ENCODE results near the gene DGKB. TPM values are rescaled to one million over a fixed set of nuclear protein-coding genes. Genes with fewer than 3 reads are reported as not detected.

DGKB gene
- polyA plus RNA-seq, 1 experiment, result 0.04 TPM

- H3K9me3 ChIP-seq (ENCODE audit: control insufficient read depth, insufficient read depth, low read length), result no peaks in the 10 kb centered on the region
- H3K27ac ChIP-seq (ENCODE audit: low read depth, low read length), result no peak overlapping the region
- CTCF ChIA-PET, result no interaction called here
- DNase-seq (ENCODE audit: low read depth, low spot score), result no peak
- POLR2A ChIA-PET, result no interaction called here
- TF ChIP-seq, protein P1, sequence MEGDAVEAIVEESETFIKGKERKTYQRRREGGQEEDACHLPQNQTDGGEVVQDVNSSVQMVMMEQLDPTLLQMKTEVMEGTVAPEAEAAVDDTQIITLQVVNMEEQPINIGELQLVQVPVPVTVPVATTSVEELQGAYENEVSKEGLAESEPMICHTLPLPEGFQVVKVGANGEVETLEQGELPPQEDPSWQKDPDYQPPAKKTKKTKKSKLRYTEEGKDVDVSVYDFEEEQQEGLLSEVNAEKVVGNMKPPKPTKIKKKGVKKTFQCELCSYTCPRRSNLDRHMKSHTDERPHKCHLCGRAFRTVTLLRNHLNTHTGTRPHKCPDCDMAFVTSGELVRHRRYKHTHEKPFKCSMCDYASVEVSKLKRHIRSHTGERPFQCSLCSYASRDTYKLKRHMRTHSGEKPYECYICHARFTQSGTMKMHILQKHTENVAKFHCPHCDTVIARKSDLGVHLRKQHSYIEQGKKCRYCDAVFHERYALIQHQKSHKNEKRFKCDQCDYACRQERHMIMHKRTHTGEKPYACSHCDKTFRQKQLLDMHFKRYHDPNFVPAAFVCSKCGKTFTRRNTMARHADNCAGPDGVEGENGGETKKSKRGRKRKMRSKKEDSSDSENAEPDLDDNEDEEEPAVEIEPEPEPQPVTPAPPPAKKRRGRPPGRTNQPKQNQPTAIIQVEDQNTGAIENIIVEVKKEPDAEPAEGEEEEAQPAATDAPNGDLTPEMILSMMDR (IDR thresholded peaks at IDR 0.05; ENCODE audit: low read depth, low read length), result no peak
- H3K4me3 ChIP-seq (ENCODE audit: low read depth, low read length), result no peak overlapping the region
- no peaks in the 10 kb centered on the region for H3K27me3 ChIP-seq (ENCODE audit: control insufficient read depth, insufficient read depth, low read length)
These were observed 776.6 kb downstream of the DGKB start for GRCh38 chr7:14125998-14126397.

- no peaks in the 10 kb centered on the region for H3K9me3 ChIP-seq (ENCODE audit: control insufficient read depth, insufficient read depth, low read length)
- TF ChIP-seq, protein P1 (IDR thresholded peaks at IDR 0.05; ENCODE audit: low read depth, low read length), result no peak
- DNase-seq (ENCODE audit: low read depth, low spot score), result no peak
- no peaks in the 10 kb centered on the region for H3K27me3 ChIP-seq (ENCODE audit: control insufficient read depth, insufficient read depth, low read length)
- ChIA-PET POLR2A (no interaction called here), CTCF (interaction anchor here (0.8 kb wide), 1 partner anchor 382 kb away, joined by 3 read pairs; no protein-coding TSS in a partner anchor)
- no peak overlapping the region for H3K4me3 ChIP-seq (ENCODE audit: low read depth, low read length)
- H3K27ac ChIP-seq (ENCODE audit: low read depth, low read length), result no peak overlapping the region
These were observed 777.8 kb downstream of the DGKB start for GRCh38 chr7:14124716-14125115.

- Histone ChIP-seq H3K27me3 (ENCODE audit: control insufficient read depth, insufficient read depth, low read length) (no peaks in the 10 kb centered on the region), H3K4me3 (ENCODE audit: low read depth, low read length) (no peak overlapping the region), H3K9me3 (ENCODE audit: control insufficient read depth, insufficient read depth, low read length) (no peaks in the 10 kb centered on the region), H3K27ac (ENCODE audit: low read depth, low read length) (no peak overlapping the region)
- no peak for DNase-seq (ENCODE audit: low read depth, low spot score)
- ChIA-PET POLR2A (no interaction called here), CTCF (interaction anchor here (0.8 kb wide), 1 partner anchor 382 kb away, joined by 3 read pairs; no protein-coding TSS in a partner anchor)
- TF ChIP-seq, protein P1 (IDR thresholded peaks at IDR 0.05; ENCODE audit: low read depth, low read length), result no peak
These were observed 778.6 kb downstream of the DGKB start for GRCh38 chr7:14123923-14124322.

GRCh38 chr7:14115701-14116100, 786.9 kb downstream of the DGKB start:
- TF ChIP-seq, protein P1 (IDR thresholded peaks at IDR 0.05; ENCODE audit: low read depth, low read length), result no peak
- H3K9me3 ChIP-seq (ENCODE audit: control insufficient read depth, insufficient read depth, low read length), result no peaks in the 10 kb centered on the region
- no peak overlapping the region for H3K27ac ChIP-seq (ENCODE audit: low read depth, low read length)
- ChIA-PET POLR2A (no interaction called here), CTCF (no interaction called here)
- no peak overlapping the region for H3K4me3 ChIP-seq (ENCODE audit: low read depth, low read length)
- no peaks in the 10 kb centered on the region for H3K27me3 ChIP-seq (ENCODE audit: control insufficient read depth, insufficient read depth, low read length)
- DNase-seq (ENCODE audit: low read depth, low spot score), result no peak

DNA sequence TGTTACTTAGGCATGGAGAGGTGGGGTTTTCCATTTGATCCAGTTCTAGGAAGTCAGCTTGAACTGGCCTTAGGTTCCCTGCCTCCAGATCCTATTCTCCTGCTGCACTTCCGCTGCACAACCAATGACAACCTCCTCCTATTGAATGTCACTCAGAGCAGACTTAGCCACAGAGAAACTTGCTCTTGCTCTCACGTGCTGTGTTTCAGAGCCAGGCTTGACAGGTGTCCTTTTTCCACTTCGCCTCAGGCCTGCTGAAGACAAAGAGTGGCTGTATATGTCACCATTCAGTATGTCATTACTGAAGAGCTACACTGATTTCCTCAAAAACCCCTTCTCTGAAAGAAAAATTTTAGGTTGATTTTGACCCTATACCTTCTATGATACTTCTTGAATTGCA, 797.7 kb downstream of the DGKB start:
- Histone ChIP-seq H3K9me3 (ENCODE audit: control insufficient read depth, insufficient read depth, low read length) (no peaks in the 10 kb centered on the region), H3K4me3 (ENCODE audit: low read depth, low read length) (no peak overlapping the region)

More for the DNA sequence above, 797.7 kb downstream of the DGKB start:
- TF ChIP-seq, protein P1 (IDR thresholded peaks at IDR 0.05; ENCODE audit: low read depth, low read length), result no peak
- H3K27ac ChIP-seq (ENCODE audit: low read depth, low read length), result no peak overlapping the region
- POLR2A ChIA-PET, result no interaction called here
- CTCF ChIA-PET, result no interaction called here
- H3K27me3 ChIP-seq (ENCODE audit: control insufficient read depth, insufficient read depth, low read length), result no peaks in the 10 kb centered on the region
- no peak for DNase-seq (ENCODE audit: low read depth, low spot score)

Measured in AG04450 (cell line).